ENCODE measurements around the gene ARHGAP23. TPM values are rescaled to one million over a fixed set of nuclear protein-coding genes. Genes with fewer than 3 reads are reported as not detected.
A peak's percentile ranks its signal among the peaks of the same experiment; 100 is the strongest.

ARHGAP23 gene
- total RNA-seq, 1 experiment from 2014 or later = 4.6 TPM

DNA sequence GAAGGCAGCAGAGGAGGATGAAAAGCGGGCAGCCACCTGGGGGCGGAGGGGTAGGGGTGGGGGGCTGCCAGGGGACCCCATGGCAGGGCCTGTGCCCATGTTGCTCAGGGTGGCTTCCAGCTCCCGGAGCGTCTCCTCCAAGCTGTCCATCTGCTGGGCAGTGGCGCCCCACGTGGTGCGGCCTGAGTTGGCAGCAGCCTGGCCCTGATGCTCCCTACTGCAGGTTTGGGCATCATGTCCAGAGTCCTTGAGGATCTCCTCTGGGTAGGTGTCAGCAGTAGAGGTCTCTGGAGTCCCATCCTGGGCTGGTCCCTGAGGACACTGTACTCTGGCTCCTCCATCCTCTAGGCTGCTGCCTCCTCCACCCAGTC, 116.6 kb downstream of the ARHGAP23 start:
- no peak for DNase-seq (ENCODE audit: low read depth)

DNA sequence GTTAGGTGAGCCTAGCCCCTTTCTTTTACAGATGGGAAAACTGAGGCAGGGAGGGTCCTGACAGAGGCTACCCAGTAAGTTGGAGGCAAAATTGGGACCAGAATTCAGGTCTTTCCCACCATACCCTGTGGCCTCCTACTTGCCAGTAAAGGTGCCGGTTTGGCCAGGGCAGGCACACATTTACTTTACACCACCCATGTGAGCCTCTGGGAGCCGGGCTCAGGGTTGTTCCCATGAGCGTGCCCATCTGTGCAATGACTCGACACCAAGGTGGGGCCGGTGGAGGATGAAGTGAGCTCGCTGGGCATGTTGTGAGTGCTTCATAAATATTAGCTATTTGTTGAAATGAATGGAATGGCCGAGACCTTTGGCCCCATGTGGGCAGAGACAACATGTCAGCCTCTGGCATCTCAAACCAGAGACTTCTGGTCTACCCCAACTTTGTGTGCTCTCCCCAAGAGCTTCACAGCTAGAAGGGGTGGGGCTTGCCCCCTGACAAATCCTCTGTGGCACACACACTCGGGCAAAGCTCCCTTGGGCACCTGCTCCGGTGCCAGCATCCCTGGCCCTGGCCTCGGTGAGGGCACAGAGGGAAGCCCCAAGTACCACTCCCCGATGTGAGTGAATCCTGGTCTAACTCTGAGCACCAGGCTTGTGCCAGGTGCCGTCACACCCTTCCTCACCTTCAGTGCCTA, 117.4 kb downstream of the ARHGAP23 start:
- no peak for DNase-seq (ENCODE audit: low read depth)

DNA sequence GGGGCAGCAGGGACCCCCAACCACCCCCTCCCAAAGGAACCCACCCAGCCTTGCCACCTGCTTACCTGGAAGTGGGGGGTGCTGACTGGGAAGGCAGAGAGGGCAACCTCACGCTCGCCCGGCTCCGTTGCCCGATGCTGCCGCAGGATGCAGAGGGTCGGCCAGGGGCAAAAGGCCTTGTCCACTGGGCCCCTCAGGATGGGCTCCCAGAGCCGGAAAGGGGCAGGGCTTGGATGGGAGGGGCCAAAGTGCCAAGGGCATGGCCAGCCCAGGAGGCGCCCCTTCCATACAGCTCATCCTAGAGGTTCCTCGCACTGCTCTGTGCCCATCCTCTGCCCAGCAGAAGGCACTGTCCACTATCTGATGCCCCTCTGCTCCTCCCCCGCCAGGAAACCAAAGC, 118.1 kb downstream of the ARHGAP23 start:
- DNase-seq (ENCODE audit: low read depth) = no peak

DNA sequence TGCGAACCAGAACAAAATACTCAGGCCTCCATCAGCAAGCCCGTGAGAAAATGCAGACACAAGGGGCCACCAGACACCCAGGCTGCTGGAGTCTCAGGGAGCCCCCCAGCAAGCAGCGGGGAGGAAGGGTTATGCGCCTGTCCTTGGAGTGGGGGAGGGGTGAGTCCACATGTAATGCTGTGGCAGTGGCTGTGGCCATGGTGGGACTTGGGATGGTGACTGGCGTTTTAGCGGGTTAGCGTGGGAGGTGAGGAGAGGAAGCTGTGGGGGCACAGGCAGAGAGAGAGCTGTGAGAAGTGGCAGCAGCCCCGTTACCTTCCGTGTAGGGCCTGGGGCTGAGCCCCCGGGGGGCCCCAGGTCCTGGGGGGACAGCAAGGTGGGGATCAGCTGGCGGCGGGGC, 119.2 kb downstream of the ARHGAP23 start:
- no peak for DNase-seq (ENCODE audit: low read depth)

DNA sequence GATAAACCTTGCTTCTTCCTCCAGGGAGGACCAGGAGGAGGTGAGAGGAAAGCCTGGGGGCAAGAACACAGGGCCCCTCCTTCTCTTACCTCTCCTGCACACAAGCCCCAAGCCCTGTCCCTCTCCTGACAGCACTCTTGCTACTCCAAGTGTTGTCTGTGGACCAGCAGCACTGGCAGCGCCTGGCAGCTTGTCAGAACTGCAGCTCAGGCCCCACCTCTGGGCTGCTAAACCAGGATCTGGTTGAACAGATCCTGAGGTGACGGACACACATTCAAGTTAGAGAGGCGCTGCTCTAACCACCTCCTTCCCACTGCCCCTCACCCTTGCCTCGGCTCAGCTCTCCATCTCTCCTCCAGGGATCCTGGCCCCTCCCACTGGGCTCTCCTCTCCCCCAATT, 121.0 kb downstream of the ARHGAP23 start:
- no peak for DNase-seq (ENCODE audit: low read depth)

DNA sequence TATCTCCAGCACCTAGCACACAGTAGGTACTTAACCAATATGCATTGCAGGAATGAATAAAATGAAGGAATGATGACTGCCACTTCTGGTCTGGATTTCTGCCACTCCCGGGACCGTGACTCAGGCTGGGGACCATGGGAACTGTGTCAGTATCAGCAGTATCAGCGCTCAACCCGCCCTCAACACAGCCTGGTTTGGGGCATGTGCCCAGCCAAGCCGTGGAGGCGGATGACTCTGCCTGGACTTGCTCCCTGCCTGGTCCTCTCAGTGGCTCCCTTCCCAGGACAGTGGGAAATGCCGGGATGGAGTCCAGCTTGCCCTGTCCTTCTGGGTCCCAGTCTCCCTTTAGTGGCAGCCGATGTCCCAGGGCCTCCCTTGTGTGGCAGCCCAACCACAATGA, 122.4 kb downstream of the ARHGAP23 start:
- peak; percentile 63 for DNase-seq (ENCODE audit: low read depth)

DNA sequence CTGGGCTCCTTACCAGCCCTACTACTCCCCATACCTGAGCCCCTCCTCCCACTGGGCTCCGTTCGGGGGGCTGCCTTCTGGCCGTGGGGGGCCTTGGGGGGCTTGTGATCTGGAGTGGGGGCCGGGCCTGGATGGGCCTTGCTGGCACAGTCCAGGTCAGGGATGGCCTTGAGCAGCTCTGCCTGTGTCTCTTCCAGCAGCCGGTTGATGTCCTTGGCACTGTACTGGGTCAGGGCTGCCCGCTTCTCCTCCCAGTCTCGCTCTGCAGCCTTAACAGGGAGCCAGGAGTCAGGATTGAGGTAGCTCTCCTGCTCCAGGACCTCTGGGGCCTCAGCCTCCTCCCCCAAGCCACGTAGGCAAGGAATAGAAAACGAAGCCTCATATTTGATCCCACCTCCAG, 122.9 kb downstream of the ARHGAP23 start:
- DNase-seq (ENCODE audit: low read depth) = no peak

DNA sequence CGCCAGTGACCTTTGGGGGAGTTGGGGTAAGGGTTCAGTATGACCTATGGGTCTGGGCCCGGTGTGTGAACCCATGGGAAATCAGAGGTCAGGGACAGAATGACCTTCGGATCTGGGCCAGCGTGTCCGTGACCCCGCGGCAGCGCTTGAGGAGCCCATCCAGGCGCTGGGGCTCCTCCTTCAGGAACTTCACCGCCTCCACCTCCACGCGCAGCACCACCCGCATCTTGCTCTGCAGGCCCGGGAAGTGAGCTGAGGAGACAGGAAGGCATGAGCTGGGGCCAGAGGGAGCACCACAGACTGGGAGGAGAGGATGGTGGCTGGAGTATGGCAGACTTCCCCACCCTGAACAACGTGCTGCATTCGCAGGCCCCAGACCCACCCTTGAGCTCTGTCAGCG, 124.1 kb downstream of the ARHGAP23 start:
- no peak for DNase-seq (ENCODE audit: low read depth)

DNA sequence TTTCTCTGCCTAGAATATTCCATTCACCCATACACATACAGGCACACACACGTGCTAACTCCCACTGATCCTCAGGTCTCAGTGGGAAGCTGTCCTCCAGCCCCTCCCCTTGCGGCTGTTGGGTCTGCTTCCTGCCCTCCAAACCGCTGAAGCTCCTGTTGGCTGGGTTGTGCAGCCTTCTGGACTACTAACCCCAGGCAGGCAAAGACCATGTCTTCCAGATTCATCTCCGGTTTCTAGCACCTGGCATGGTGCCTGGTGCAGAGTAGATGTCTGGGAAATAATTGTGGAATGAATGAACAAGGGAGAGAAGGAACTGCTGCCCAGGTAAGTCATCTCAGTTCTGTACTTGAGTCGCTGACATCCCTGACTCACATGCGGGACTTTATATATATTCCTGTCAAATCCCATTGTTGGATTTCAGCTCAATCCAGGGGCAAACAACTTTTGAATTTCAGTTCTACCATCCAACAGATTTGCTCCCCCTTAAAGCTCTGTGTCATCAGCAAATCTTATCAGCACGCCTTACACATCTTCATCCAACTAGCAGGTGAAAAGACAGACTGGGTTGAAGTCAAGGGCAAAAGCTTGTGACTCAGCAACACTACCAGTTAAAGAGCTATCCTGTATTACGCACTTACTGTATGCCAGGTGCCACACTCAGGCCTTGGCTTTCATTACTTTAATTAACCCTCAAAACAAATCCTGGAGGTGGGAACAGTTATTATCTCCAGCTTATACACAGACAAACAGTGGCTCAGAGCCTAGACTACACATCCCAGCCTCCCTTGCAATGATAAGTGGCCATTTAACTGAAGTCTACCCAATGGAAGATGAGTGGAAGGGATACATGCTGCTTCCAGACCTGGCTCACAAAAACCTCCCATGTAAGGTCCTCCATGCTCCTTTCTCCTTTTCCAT, 126.4 kb downstream of the ARHGAP23 start:
- peak; percentile 19 for DNase-seq (ENCODE audit: low read depth)

DNA sequence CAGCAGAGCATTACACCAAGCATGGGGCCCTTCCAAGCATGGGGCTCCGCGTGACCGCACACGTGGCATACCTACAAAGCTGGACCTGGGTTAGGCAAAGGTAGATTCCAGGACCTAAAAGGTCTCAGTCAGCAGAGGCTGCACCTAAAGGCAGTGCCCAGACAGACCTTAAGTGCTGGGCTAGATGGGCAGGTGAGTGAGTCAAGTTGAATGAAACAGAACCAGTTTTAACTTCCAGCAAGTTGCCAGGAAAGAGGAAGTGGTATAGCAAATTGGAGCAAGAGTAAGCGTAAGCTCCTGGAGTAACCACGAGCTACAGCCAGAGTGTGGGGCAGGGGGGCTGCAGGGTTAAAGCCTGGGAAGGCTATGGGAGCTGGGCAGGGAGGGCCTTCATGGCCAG, 128.0 kb downstream of the ARHGAP23 start:
- DNase-seq (ENCODE audit: low read depth) = no peak

DNA sequence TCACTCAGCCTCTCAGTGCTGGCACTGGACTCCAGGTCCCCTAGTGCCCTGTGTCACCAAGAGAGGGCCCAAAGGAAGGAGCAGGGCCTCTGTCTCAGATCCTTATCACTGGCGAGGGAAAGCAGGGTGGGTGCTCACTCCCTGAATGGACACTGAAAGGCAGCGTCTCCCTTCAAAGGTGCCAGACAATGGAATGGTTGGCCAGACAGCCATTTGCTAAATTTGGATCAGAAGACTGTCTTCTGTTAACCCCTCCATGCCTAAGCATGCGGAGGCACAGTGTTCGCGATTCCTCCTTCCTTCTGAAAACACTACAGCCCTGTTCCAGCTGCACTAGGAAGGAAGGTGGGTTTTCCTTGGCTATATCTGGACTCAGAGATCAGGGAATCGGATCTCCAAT, 129.1 kb downstream of the ARHGAP23 start:
- DNase-seq (ENCODE audit: low read depth) = no peak

DNA sequence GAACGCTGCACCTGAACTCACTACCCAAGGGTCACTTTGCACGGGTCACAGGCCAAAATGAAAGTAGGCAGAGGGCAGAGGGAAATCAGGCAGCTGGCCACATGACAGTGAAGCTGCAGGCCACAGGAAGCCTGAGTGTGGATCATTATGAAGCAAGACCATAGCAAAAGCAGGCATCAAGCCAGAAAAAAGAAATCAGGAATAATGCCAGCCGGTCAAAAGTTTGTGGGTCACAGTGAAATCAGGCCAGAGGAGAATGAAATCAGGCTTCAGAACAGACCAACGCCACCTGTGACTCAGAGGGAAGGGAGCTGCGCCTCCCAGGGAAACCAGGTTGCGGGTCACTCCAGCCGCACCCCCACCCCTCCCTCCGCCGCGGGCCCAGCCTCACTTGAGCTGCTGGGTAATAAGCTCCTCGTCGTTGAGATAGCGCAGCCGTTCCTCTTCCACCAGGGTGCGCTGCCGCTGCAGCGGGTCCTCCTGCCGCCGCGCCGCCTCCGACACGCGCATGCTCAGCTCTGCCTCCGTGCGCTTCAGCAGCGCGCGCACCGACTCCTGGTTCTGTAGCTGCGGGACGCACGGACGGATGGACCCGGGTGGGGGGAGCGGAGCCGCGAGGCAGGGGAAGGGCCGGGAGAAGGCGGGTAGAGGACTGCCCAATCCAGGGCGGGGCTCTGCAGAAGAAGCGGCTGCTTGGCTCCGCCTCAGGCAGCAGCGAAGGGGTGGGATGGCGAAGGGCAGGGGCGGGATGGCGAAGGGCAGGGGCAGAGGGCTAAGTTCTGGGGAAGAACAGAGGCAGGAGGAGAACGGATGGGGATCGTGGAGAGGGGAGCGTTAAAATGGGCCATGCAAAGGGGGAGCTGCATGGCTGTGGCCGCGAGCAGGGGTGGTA, 129.8 kb downstream of the ARHGAP23 start:
- DNase-seq (ENCODE audit: low read depth) = peak; percentile 86

DNA sequence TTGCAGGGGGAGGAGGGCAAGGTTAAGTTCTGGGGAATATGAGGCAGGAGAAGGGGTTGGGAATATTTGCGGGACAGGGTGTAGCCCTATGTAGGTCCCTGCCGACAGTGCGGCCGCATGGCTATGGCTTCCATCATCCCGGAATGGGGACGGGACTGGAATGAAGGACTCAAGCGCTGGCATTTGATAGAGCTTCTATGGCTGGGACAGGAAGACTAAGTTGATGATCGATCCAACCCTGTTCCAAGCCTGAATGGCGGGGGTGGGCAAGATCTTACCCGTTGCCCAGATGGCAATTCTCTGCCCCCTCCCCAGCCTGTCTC, 130.4 kb downstream of the ARHGAP23 start:
- DNase-seq (ENCODE audit: low read depth) = no peak

DNA sequence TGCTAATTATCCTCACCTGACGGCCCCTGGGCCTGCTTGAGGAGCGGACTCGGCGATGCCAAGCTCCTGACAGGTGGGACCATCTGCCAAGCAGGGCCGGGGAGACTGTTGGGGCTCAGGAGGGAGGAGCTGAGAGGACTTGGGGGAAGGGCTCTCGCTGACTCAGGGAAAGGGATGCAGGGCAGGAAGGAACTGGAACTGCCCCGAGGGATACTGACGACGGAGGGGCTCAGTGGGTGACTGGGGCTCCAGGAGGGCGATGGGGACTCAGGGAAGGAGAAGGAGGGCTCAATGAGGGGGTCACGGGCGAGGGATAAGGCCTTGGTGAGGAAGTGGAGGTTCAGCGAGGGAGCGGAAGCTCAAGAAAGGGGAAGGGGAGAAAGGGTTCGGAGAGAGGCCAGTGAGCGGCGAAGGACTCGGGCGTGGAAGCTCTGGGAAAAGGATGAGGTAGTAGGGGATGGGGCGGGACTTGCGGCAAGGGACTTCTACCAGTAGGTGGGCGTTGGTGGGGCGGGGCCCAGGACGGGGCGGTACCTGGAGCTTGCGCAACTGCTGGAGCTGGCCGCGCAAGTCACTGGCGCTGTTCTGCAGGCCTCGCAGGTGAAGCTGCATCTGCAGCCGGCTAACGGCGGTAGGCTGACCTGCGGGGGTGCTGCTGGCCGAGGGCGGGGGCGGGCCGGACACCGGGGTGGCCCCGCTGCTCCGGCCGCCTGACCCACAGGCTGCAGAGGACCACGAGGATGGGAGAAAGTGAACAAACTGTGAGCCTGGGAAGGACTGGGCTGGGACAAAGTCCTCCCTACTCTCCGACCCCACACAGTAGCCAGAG, 131.0 kb downstream of the ARHGAP23 start:
- DNase-seq (ENCODE audit: low read depth) = peak; percentile 79

DNA sequence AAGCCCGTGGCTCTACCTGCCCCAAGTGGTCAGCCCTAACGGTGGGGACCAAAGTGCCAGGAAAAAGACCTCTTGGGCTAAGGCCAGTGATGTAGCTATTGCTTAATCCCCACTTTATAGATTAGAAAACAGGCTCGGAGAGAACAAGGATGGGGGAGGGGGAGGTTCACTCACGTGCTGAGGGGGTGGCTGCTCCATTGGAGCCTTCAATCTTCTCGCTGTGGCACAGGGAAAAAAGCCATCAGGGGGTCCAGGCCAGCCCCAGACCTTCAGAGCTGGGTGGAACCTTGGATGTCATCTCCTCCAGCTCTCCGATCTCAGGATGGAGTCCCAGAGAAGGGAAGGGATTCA, 131.6 kb downstream of the ARHGAP23 start:
- no peak for DNase-seq (ENCODE audit: low read depth)

DNA sequence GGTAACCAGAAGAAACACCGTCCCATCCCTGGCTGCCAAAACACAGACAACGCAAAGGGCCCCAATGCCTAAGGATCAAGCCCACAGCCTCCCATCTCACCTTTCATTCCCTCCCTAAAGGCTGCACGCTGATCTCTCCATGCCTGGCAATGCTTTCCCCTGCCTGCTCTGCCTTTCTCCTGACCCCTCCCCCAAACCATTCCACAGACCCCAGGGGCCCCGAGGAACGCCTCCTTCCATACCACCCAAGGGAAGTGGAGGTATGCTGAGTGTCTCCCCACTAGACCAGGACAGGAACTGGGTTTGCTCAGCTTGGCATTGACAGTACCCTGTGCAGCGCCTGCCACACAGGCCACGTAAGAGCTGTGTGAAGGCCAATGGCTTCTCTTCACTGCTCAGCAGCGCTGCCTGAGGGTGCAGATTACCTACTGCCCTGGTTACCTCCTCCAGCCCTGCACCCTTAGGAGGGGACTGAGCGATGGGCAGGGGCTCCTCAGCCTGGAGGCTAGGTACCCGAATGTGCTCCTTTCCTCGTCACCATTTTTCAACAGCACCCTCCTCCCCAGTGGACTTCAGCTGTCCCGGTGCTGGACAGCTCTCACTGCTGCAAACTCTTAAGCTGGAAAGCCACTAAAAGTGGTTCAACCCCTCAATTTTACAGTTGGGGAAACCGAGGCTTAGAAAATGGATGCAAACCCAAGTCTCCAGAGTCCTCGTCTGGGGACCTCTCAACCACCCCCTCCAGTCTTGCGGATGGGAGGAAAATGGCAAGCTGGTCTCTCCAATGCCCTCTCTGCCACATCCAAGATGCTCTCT, 132.4 kb downstream of the ARHGAP23 start:
- DNase-seq (ENCODE audit: low read depth) = peak; percentile 14

DNA sequence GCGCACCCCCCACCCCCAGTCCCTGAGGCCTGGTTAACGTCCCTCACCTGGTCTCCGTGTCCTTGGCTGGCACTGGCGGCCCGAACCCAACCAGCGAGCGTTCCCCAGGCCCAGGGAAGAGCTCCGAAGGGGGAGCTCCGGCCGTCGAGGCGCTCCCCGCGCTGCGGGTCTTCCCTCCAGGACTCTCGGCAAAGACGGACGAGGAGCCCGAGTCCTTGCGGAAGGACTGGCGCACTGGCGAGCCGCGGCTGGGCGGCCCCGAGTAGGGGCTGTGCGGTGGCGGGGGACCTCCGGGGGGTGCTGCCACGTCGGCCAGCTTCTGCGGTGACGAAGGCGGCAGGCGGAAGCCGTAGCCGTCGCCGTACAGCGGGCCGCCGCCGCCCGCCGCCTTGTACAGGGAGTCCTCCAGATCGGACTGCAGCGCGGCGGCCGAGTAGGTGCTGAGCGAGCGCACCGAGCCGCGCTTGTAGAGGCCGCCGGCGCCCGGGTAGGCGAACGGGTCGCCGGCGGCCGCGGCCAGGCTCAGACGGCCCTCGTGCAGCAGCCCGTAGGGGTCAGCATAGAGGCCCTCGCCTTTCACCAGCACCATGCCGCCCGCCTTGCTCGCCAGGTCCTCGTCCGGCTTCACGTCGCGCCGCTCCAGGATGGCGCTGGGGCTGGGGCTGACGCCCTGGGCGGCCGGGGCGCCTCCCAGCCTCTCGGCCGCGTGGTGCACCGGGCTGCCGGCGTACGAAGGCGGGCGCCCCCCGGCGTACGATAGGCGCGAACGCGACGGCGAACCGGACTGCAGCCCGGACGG, 133.4 kb downstream of the ARHGAP23 start:
- DNase-seq (ENCODE audit: low read depth) = no peak
